GM12864 (cell line): ENCODE results near the gene WDFY4.

Source experiments
- DNase-seq: peaks from one replicate; pipeline ENCODE4 v3.0.0-alpha.2; 2011; ENCODE audit warnings: low read depth
- H3K4me3 ChIP-seq: 2 replicates; pipeline ENCODE4 v1.5.1; 2011; ENCODE audit warnings: mild to moderate bottlenecking, low read depth, low read length, control low read depth
- TF ChIP-seq, protein P1 (sequence below): IDR thresholded peaks from 2 replicates; pipeline ENCODE4 v1.5.1; 2011; ENCODE audit warnings: low read depth, mild to moderate bottlenecking, moderate library complexity, low read length, control low read depth, inconsistent platforms; ENCODE audit errors: missing control alignments

WDFY4 gene

GRCh38 chr10:49001870-49002672, 317.4 kb downstream of the WDFY4 start:
- TF ChIP-seq, protein P1, sequence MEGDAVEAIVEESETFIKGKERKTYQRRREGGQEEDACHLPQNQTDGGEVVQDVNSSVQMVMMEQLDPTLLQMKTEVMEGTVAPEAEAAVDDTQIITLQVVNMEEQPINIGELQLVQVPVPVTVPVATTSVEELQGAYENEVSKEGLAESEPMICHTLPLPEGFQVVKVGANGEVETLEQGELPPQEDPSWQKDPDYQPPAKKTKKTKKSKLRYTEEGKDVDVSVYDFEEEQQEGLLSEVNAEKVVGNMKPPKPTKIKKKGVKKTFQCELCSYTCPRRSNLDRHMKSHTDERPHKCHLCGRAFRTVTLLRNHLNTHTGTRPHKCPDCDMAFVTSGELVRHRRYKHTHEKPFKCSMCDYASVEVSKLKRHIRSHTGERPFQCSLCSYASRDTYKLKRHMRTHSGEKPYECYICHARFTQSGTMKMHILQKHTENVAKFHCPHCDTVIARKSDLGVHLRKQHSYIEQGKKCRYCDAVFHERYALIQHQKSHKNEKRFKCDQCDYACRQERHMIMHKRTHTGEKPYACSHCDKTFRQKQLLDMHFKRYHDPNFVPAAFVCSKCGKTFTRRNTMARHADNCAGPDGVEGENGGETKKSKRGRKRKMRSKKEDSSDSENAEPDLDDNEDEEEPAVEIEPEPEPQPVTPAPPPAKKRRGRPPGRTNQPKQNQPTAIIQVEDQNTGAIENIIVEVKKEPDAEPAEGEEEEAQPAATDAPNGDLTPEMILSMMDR = no peak
- DNase-seq = no peak
- no peak overlapping the region for H3K4me3 ChIP-seq

GRCh38 chr10:49005270-49005669, 320.6 kb downstream of the WDFY4 start:
- no peak for DNase-seq
- TF ChIP-seq, protein P1 = no peak
- no peak overlapping the region for H3K4me3 ChIP-seq

DNA sequence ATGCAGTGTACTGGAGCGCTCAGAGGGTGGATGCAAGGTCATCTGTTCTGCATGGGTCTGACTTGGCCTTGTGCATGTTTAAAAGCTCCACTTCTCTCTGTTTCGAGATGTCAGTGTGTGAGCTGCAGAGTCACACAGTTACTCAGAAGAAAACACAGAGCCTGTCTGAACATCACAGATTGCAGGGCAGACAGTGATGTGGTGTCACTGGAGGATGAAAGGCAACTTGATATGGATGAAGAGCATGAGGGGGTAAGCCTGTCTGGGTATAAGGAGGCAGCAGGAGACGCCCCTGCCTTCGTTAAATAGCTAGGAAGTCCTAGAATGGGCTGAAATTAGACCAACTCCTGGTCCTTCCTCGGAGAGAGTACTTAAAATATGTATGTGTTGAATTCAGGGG, 322.5 kb downstream of the WDFY4 start:
- no peak overlapping the region for H3K4me3 ChIP-seq
- DNase-seq = no peak
- TF ChIP-seq, protein P1 = no peak

GRCh38 chr10:49008091-49008490, 323.4 kb downstream of the WDFY4 start:
- no peak overlapping the region for H3K4me3 ChIP-seq
- DNase-seq = no peak
- TF ChIP-seq, protein P1 = no peak

DNA sequence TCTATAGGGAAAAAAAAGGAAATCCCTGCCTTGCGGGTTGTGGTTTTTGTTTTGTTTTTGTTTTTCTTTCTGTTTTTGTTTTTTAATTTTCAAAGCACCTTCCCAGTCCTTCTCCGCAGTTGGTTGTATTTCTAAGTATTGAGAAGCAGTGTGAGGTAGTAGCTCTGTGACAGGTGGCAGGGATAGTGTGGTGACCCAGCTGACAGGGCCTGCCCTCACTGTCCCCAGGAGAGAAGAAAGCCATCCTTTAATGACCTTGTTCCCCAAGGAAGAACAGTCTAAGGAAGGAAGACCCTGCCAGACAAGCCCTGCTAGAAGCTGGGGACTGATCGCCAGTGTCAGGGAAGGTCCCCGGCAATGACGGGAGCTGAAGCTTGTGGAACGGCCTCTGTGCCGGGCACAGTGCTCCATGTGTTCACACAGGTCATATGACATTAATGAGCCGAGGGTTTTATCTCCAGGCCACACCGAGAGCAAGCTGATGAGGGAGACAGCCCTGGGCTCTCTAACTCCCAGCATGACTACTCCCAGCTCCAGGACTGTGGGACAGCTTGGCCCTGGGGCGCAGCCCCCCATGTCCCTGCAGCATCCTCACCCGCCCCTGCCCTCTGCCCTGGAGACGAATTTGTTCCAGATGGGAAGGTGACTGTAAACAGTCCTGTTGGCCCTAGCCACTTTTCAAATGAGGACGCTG, 324.0 kb downstream of the WDFY4 start:
- no peak overlapping the region for H3K4me3 ChIP-seq
- TF ChIP-seq, protein P1 = no peak

DNA sequence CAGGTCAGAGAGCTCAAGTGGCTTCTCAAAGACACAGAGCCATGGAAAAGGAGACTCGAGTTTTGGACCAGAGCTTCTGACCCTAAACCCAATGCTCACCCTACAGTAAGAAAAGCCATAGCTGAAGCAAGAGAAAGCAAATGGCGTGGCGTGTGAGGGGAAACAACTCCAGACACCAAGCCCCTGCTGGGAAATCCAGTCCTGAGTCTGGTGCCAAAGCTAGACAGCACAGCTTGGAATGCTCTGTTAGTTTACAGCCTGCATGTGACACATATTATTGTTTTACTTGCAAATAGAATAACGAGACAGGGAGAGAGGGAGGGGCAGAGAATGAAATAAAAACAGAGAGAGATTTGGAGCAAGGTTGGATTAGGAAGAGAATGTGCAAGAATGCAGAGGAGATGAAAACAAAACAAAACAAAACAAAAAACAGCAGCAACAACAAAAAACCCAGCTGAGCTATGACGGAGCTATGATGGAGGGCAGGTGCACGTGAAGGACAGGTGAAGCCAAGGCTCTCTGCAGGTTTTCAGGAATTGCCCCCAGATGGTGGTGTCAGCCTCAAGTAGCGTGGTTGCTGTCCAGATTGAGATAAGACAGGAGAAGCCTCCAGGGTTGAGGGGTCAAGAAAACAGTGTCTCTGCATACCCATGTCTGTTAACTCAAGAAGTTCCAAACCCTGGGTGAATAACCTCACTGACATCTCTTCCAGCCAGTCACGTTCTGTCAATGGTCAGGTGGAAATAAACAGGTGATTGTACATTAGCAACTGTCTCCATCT, 324.7 kb downstream of the WDFY4 start:
- no peak overlapping the region for H3K4me3 ChIP-seq
- no peak for DNase-seq
- TF ChIP-seq, protein P1 = no peak

More for the DNA sequence above, 324.0 kb downstream of the WDFY4 start:
- DNase-seq = no peak
